GM23248 (cell line): Measurements from ENCODE around the gene TANGO6. TPM values are rescaled to one million over a fixed set of nuclear protein-coding genes. Genes with fewer than 3 reads are reported as not detected.

ENCODE experiments used
- DNase-seq: peaks from one replicate; pipeline ENCODE4 v3.0.0-alpha.2; 2015
- H2AFZ ChIP-seq: fragments of 200-600 bp; sonication (generic); 2 replicates; pipeline ENCODE4 v1.6.1; 2016; ENCODE audit warnings: antibody characterized with exemption
- H3F3A ChIP-seq: fragments of 200-600 bp; sonication (generic); 2 replicates; pipeline ENCODE4 v1.6.1; 2016; ENCODE audit warnings: mild to moderate bottlenecking, antibody characterized with exemption, mixed run types; ENCODE audit not compliant: insufficient read depth
- H3K27ac ChIP-seq: fragments of 200-600 bp; sonication (generic); 2 replicates; pipeline ENCODE4 v1.5.1; 2016; ENCODE audit warnings: mild to moderate bottlenecking
- H3K27me3 ChIP-seq: fragments of 200-600 bp; sonication (generic); replicated peaks from 2 replicates; pipeline ENCODE4 v1.6.1; 2016; ENCODE audit warnings: mild to moderate bottlenecking; ENCODE audit not compliant: insufficient read depth
- H3K36me3 ChIP-seq: fragments of 200-600 bp; sonication (generic); 2 replicates; pipeline ENCODE4 v1.6.1; 2016; ENCODE audit warnings: low read depth, mild to moderate bottlenecking
- H3K4me1 ChIP-seq: fragments of 200-600 bp; sonication (generic); 2 replicates; pipeline ENCODE4 v1.6.1; 2016; ENCODE audit warnings: mild to moderate bottlenecking; ENCODE audit not compliant: insufficient read depth
- H3K4me2 ChIP-seq: fragments of 200-600 bp; sonication (generic); one replicate; pipeline ENCODE4 v1.6.1; 2016; ENCODE audit warnings: mild to moderate bottlenecking; ENCODE audit not compliant: unreplicated experiment
- H3K4me3 ChIP-seq: fragments of 200-600 bp; sonication (generic); 2 replicates; pipeline ENCODE4 v1.5.1; 2016; ENCODE audit warnings: mild to moderate bottlenecking
- H3K79me2 ChIP-seq: fragments of 200-600 bp; sonication (generic); 2 replicates; pipeline ENCODE4 v1.6.1; 2016; ENCODE audit warnings: mild to moderate bottlenecking; ENCODE audit not compliant: insufficient read depth
- H3K9ac ChIP-seq: fragments of 200-600 bp; sonication (generic); 2 replicates; pipeline ENCODE4 v1.6.1; 2016; ENCODE audit warnings: mild to moderate bottlenecking
- H3K9me2 ChIP-seq: fragments of 200-600 bp; sonication (generic); 2 replicates; pipeline ENCODE4 v1.6.1; 2016; ENCODE audit warnings: mixed run types, mild to moderate bottlenecking, moderate library complexity; ENCODE audit not compliant: insufficient read depth
- H3K9me3 ChIP-seq: fragments of 200-600 bp; sonication (generic); one replicate; pipeline ENCODE4 v1.6.1; 2017; ENCODE audit warnings: low read depth
- H4K20me1 ChIP-seq: fragments of 200-600 bp; sonication (generic); 2 replicates; pipeline ENCODE4 v1.6.0; 2016; ENCODE audit not compliant: insufficient read depth
- EZH2 ChIP-seq: fragments of 200-600 bp; sonication (generic); IDR thresholded peaks from 2 replicates; pipeline ENCODE4 v1.6.1; 2018; ENCODE audit warnings: antibody characterized with exemption, mild to moderate bottlenecking; ENCODE audit not compliant: insufficient read depth, poor library complexity, severe bottlenecking
- EZH2phosphoT487 ChIP-seq: fragments of 200-600 bp; sonication (generic); IDR thresholded peaks from 2 replicates; pipeline ENCODE4 v1.6.1; 2018; ENCODE audit warnings: antibody characterized with exemption, moderate library complexity, mild to moderate bottlenecking, low read depth; ENCODE audit not compliant: insufficient read depth
- WGBS, 2 experiments: methylation state at CpG; one replicate each; pipeline ENCODE4 v1.1.6; 2015 to 2017; ENCODE audit warnings: low lambda C conversion rate in 2 of 2, low coverage in 1 of 2; ENCODE audit errors: missing lambda C conversion rate in 2 of 2; 5-methylcytosine and 5-hydroxymethylcytosine counted together
- in situ Hi-C: fragments of 300-500 bp; cut with MboI; formaldehyde crosslinking; loops from 2 replicates; pipeline ENCODE4 v1.15.0; 2020
- polyA plus RNA-seq: library from polyadenylated mRNA; unstranded; fragments of >200 nt; fragmentation: Nextera tagmentation; extraction: Ambion mirVana; gene quantifications from 2 replicates; pipeline ENCODE4 v1.2.1, GENCODE V29; 2016
- total RNA-seq: library from RNA; depleted of rRNA; stranded (reverse); fragments of >200 nt; shearing (Covaris generic); gene quantifications from 2 replicates; pipeline ENCODE4 v1.2.3, GENCODE V29; 2014

Gene TANGO6
- total and polyA plus RNA-seq, 2 experiments from 2014 or later, result 7.8 to 12.8 TPM

- Histone ChIP-seq H3K4me2 (no peak overlapping the region), H3K9me3 (no peaks in the 10 kb centered on the region), H3F3A (no peaks in the 10 kb centered on the region), H4K20me1 (no peaks in the 10 kb centered on the region), H2AFZ (no peak overlapping the region), H3K4me1 (no peaks in the 10 kb centered on the region), H3K36me3 (no peaks in the 10 kb centered on the region; the same call in 1 of the 2 replicates), H3K27ac (no peak overlapping the region), H3K27me3 (no peaks in the 10 kb centered on the region), H3K4me3 (no peak overlapping the region), H3K9ac (no peak overlapping the region), H3K9me2 (no peaks in the 10 kb centered on the region), H3K79me2 (0 out of 2 replicates have a peak, but pooled peaks cover 2% of the 10 kb centered on the region)
- in situ Hi-C loops, result loop anchor here (10.0 to 25.0 kb wide), 2 partner anchors 404 to 591 kb away; no protein-coding TSS in a partner anchor
- no peak for DNase-seq
- TF ChIP-seq EZH2 (no peak), EZH2phosphoT487 (no peak)
- WGBS, 2 experiments, result 63% methylated on average over 1 of the region's 1 CpG
Measured at GRCh38 chr16:69115837-69116236, 272.5 kb downstream of the TANGO6 start.

DNA sequence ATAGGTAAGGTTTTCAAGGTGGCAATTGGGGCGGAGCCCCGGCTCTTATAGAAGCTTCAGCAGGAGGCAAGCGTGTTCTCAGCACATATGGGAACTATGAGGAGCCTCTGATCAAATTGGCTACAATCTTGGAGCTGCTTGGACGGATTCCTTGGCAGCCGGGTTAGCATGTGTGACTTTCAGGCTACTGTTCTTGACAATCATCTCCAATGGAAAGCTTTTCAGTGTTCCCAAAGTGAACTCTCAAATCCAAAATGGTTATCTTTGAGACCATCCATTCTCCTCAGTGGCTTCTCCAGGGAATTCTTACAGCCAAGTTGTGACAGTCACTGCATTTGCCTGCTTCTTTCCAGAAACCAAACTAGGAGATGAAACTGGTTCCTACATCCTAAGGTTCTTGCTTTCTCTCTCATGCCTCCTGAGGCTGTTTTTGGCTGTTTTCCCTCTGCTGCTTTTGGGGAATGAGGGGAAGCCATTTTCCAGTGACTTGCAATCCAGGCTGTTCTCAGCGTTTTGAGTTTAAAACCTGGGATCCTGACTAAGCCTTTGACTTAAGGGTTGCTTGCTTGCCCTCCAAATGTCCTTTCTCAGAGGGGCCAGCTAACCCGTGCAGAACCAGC, 273.0 kb downstream of the TANGO6 start:
- no peak overlapping the region for H3K4me3 ChIP-seq
- WGBS, 2 experiments, result 47 to 48% methylated on average over 7 of the region's 7 CpGs
- no peaks in the 10 kb centered on the region for H4K20me1 ChIP-seq
- H3K36me3 ChIP-seq, result no peaks in the 10 kb centered on the region; the same call in 1 of the 2 replicates
- H3K27ac ChIP-seq, result no peak overlapping the region
- no peaks in the 10 kb centered on the region for H3K4me1 ChIP-seq
- H3K9me3 ChIP-seq, result no peaks in the 10 kb centered on the region
- no peaks in the 10 kb centered on the region for H3K9me2 ChIP-seq
- 0 out of 2 replicates have a peak, but pooled peaks cover 8% of the 10 kb centered on the region for H3K79me2 ChIP-seq
- H3K27me3 ChIP-seq, result no peaks in the 10 kb centered on the region
- no peak overlapping the region for H3K9ac ChIP-seq
- DNase-seq, result no peak
- no peak overlapping the region for H2AFZ ChIP-seq
- no peak overlapping the region for H3K4me2 ChIP-seq
- TF ChIP-seq EZH2 (no peak), EZH2phosphoT487 (no peak)
- no peaks in the 10 kb centered on the region for H3F3A ChIP-seq
- in situ Hi-C loops, result loop anchor here (10.0 to 25.0 kb wide), 2 partner anchors 404 to 592 kb away; no protein-coding TSS in a partner anchor

DNA sequence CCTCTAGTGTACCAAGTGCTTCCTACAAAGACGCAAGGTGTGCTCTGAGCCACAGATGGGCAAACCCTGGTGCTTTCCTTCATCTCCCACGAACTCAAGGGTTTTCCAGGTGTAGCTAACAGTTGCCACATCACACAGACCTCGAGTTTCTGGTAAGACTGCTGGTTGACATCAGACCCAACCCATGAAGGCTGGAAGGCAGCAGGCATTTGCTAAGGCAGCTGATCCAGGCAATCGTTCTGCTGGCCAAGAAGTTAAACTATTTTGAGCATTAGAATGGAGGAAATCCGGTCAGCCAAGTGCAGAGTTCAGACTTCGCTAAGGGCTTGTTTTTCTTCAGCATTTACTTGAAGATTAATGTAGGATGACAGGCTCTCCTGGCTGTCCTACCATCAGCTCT, 273.6 kb downstream of the TANGO6 start:
- in situ Hi-C loops, result loop anchor here (10.0 to 25.0 kb wide), 2 partner anchors 405 to 592 kb away; no protein-coding TSS in a partner anchor
- TF ChIP-seq EZH2phosphoT487, result no peak
- no peak for TF ChIP-seq EZH2
- no peaks in the 10 kb centered on the region for H3F3A ChIP-seq

DNA sequence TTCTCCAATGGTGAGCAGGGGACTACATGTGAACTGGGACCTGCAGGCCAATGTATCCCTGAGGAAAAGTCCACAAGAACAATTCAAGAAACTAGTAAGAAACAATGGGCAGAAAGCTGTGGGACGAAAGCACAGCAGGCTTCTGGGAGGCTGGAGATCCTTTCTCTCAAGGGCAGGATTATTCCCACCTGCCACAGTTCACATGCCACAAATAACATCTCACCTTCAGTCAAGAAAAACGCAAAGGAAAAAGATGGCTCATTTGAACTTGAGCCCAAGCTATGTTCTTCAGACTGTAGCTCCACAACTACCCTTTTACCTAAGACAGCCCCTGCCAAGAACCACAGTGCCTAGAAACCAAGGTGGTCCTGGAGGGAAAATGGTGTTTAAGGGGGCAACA, 275.1 kb downstream of the TANGO6 start:
- no peaks in the 10 kb centered on the region; the same call in 1 of the 2 replicates for H3K36me3 ChIP-seq

More for the DNA sequence above, 273.6 kb downstream of the TANGO6 start:
- Histone ChIP-seq H3K9ac (no peak overlapping the region), H2AFZ (no peak overlapping the region), H3K79me2 (peaks cover 13% of the 10 kb centered on the region; the same call in 1 of the 2 replicates), H3K9me3 (no peaks in the 10 kb centered on the region), H3K4me3 (no peak overlapping the region), H3K36me3 (no peaks in the 10 kb centered on the region; the same call in 1 of the 2 replicates), H3K4me1 (no peaks in the 10 kb centered on the region), H3K9me2 (no peaks in the 10 kb centered on the region), H3K27ac (no peak overlapping the region), H4K20me1 (no peaks in the 10 kb centered on the region), H3K27me3 (no peaks in the 10 kb centered on the region), H3K4me2 (no peak overlapping the region)
- DNase-seq, result no peak
- WGBS, 2 experiments, result 62 to 66% methylated on average over 6 of the region's 6 CpGs

More for the DNA sequence above, 275.1 kb downstream of the TANGO6 start:
- no peak for TF ChIP-seq EZH2
- no peak for TF ChIP-seq EZH2phosphoT487
- H3K4me3 ChIP-seq, result no peak overlapping the region
- H3K9me2 ChIP-seq, result no peaks in the 10 kb centered on the region
- no peaks in the 10 kb centered on the region for H3K4me1 ChIP-seq
- no peak overlapping the region for H3K27ac ChIP-seq
- H2AFZ ChIP-seq, result no peak overlapping the region
- no peaks in the 10 kb centered on the region for H3K9me3 ChIP-seq
- H3K79me2 ChIP-seq, result peaks cover 29% of the 10 kb centered on the region
- H3K9ac ChIP-seq, result no peak overlapping the region
- peaks cover 4% of the 10 kb centered on the region; the same call in 1 of the 2 replicates for H4K20me1 ChIP-seq
- no peak overlapping the region for H3K4me2 ChIP-seq
- no peak for DNase-seq
- in situ Hi-C loops, result loop anchor here (10.0 to 25.0 kb wide), 2 partner anchors 406 to 594 kb away; no protein-coding TSS in a partner anchor
- H3K27me3 ChIP-seq, result no peaks in the 10 kb centered on the region
- 98 to 100% methylated on average over 2 of the region's 2 CpGs for WGBS, 2 experiments
- H3F3A ChIP-seq, result no peaks in the 10 kb centered on the region
